NT2/D1 (cell line): ENCODE data around the gene NCAPG2.

ENCODE experiments used
- SUZ12 ChIP-seq: IDR thresholded peaks from 2 replicates; pipeline ENCODE4 v1.6.1; 2011; ENCODE audit not compliant: insufficient read length, insufficient read depth; ENCODE audit errors: extremely low read depth
- YY1 ChIP-seq: IDR thresholded peaks from 2 replicates; pipeline ENCODE4 v1.6.1; 2011; ENCODE audit not compliant: insufficient read length, insufficient read depth
- ZNF274 ChIP-seq: IDR thresholded peaks from 2 replicates; pipeline ENCODE4 v1.6.1; 2011; ENCODE audit warnings: mild to moderate bottlenecking, low read depth, low read length

GRCh38 chr7:158680754-158681153 is 23.9 kb downstream of the NCAPG2 start:
- TF ChIP-seq YY1 (no peak), ZNF274 (no peak), SUZ12 (no peak)
